GM19351 (cell line): ENCODE measurements around the gene CFAP45.
A peak's percentile ranks its signal among the peaks of the same experiment; 100 is the strongest.

ENCODE experiments used
- ATAC-seq: cut with Tn5 transposase; IDR thresholded peaks from one replicate; pipeline ENCODE4 v1.9.1; 2021; ENCODE audit warnings: mild to moderate bottlenecking, moderate library complexity; ENCODE audit not compliant: unreplicated experiment

CFAP45 gene

DNA sequence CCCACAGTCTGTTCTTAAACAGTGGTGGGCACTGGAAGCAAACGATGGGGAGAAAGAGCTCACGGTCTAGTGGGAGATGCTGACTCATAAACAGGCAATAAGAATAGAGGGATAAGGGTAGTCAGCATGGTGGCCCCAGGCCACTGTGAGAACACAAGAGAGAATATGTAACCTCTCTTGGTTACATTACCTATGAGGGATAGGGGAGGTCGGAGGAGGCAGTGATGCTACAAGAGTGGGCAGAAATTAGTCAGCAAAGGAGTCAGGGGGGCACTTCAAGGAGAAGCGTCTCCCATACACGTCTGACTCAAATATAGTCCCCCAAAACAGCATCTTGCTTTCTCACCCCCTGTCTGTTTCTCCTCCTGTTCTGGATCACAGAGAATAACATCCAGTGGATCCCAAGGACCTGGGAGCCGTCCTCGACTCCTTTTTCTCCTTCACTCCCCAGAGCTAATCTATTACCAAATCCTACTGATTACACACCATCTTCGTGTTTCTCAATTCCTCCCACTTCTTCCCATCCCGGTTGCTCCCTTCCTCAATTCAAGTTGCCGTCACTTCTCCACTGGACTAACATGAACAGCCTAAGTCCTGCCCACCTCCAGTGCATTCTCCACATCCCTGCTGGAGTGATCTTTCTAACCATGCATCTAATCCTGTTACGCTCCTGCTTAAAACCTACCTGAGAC, 71.2 kb downstream of the CFAP45 start:
- ATAC-seq, result no peak

GRCh38 chr1:159828176-159828575, 71.8 kb downstream of the CFAP45 start:
- ATAC-seq, result no peak

GRCh38 chr1:159827549-159827948, 72.4 kb downstream of the CFAP45 start:
- no peak for ATAC-seq

DNA sequence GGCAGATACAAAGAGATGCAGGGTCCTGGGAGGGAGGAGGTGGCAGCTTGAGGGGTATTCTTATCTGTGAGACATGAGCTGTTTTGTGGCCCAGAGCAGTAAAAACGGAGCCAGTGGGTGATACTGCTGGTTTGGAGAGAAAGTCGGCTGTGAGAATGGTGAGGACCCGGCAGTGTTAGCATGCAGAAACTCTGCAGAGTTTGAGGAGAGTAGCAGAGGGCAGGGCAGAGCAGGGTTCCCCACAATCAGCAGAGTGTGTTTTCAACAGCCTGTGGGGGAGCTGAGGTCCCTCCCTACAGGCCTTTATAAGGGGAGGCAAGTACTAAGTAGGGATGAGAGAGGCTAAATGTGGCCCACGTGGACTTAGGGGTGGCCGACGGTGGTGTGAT, 72.9 kb downstream of the CFAP45 start:
- ATAC-seq, result no peak

- ATAC-seq, result peak; percentile 42
These were observed 73.4 kb downstream of the CFAP45 start, which contains the start of gene SLAMF8 for GRCh38 chr1:159826441-159827101. SLAMF8 (plus strand) TSS chr1:159826873; CDS start chr1:159826899, 26 bp downstream.

DNA sequence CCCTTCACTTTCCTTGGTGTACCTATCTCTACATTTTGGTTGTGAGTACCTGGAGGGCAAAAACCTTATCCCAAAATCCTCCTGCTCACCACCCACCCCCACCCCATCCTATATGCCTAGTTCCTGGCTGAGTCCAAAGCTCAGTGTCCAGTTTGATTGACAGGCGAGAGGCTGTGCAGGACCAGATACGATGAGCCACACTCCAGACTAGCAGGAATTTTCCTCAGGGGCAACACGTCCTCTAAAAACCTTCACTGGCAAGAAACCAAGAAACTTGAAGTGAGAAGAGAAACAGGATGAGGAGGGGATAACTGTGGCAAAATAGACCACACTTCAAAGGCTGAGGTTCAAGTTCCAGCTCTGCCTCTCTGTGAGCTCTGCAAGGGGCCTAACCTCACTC, 74.4 kb downstream of the CFAP45 start:
- ATAC-seq, result no peak

DNA sequence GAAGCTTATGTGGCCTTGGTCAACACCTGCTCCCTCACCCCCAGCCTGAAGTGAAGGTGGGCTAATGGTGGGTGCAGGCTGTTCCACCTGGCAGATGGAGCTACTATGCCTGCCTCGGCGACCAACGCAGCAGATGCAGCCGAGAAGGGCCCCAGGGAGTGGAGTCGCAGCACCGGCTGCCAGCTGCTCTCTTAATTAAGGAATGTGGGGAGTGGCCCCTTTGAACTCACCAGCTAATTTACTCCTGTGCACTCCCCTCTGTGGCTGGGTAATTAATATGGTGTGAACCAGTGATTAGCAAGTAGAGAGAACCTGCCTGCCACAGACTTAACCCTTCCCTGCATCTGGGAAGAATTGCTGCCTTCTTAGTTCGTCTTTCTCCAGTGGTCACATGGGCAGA, 76.6 kb downstream of the CFAP45 start:
- no peak for ATAC-seq
